Liver (tissue), 3 donors: ENCODE results near the gene ADCY3.

ENCODE experiments used
- CTCF ChIP-seq: fragments of 150-350 bp; IDR thresholded peaks from 2 replicates; pipeline ENCODE4 v1.5.1; 2017; ENCODE audit warnings: improper control_type of control experiment, low read depth, low read length; ENCODE audit not compliant: missing input control
- MAX ChIP-seq: IDR thresholded peaks from 2 replicates; pipeline ENCODE4 v1.6.1; 2016; ENCODE audit warnings: antibody characterized with exemption
- REST ChIP-seq: IDR thresholded peaks from 2 replicates; pipeline ENCODE4 v1.6.1; 2016; ENCODE audit warnings: antibody characterized with exemption, mild to moderate bottlenecking
- RXRA ChIP-seq, 2 donors: IDR thresholded peaks; 2 replicates each; pipeline ENCODE4 v1.6.1; 2017 to 2018; ENCODE audit warnings: antibody characterized with exemption in 2 of 2, mild to moderate bottlenecking in 1 of 2
- SP1 ChIP-seq: IDR thresholded peaks from 2 replicates; pipeline ENCODE4 v1.6.1; 2018; ENCODE audit warnings: antibody characterized with exemption, mild to moderate bottlenecking
- TAF1 ChIP-seq: conservative IDR thresholded peaks from 2 replicates; pipeline ENCODE4 v1.6.1; 2016; ENCODE audit warnings: antibody characterized with exemption, mild to moderate bottlenecking
- donor health status: healthy.
- donor health status: healthy.

- no peak for TF ChIP-seq CTCF
- no peak for TF ChIP-seq SP1
- no peak for TF ChIP-seq REST
- TF ChIP-seq RXRA (IDR thresholded peaks at IDR 0.05), result no peak
- no peak for TF ChIP-seq TAF1
- no peak for TF ChIP-seq MAX
These were observed 47.5 kb downstream of the ADCY3 start for GRCh38 chr2:24872344-24873115.
